GM21723 (cell line): Measurements from ENCODE around the gene GMPS.
"Not testable (repeated sequence)": the region's sequence is repeated elsewhere in the genome, so short reads cannot be mapped to it uniquely, and the experiment has no call there.

Source experiments
- ATAC-seq: cut with Tn5 transposase; IDR thresholded peaks from one replicate; pipeline ENCODE4 v1.9.1; 2021; ENCODE audit warnings: mild to moderate bottlenecking, moderate library complexity; ENCODE audit not compliant: unreplicated experiment

Gene GMPS

GRCh38 chr3:155934230-155934629 is 63.8 kb downstream of the GMPS start:
- ATAC-seq: no peak

GRCh38 chr3:155938409-155938808 is 68.0 kb downstream of the GMPS start:
- no peak for ATAC-seq

- ATAC-seq: no peak
Observed at GRCh38 chr3:155941354-155941753, 70.9 kb downstream of the GMPS start.

- no peak for ATAC-seq
Observed at GRCh38 chr3:155944081-155944480, 73.6 kb downstream of the GMPS start.

- no peak for ATAC-seq
Observed at GRCh38 chr3:155946178-155946577, 75.7 kb downstream of the GMPS start.

GRCh38 chr3:155948476-155948875 is 78.0 kb downstream of the GMPS start:
- no peak for ATAC-seq

- ATAC-seq: no peak
Observed at GRCh38 chr3:155949453-155950217, 79.2 kb downstream of the GMPS start.

GRCh38 chr3:155956508-155957411 is 86.3 kb downstream of the GMPS start:
- ATAC-seq: no peak

- ATAC-seq: no peak
Observed at GRCh38 chr3:155957412-155957880, 87.0 kb downstream of the GMPS start.

- no peak for ATAC-seq
Observed at GRCh38 chr3:155958676-155959075, 88.2 kb downstream of the GMPS start.

GRCh38 chr3:155960060-155960459 is 89.6 kb downstream of the GMPS start:
- no peak for ATAC-seq

GRCh38 chr3:155961044-155961443 is 90.6 kb downstream of the GMPS start:
- ATAC-seq: not testable (repeated sequence)

- no peak for ATAC-seq
Observed at GRCh38 chr3:155963570-155963969, 93.1 kb downstream of the GMPS start.

GRCh38 chr3:155970398-155970797 is 99.9 kb downstream of the GMPS start:
- ATAC-seq: no peak

- peak; percentile 72 for ATAC-seq
Observed at GRCh38 chr3:155972885-155973584, 102.6 kb downstream of the GMPS start.

- no peak for ATAC-seq
Observed at GRCh38 chr3:155978324-155978723, 107.9 kb downstream of the GMPS start.

- ATAC-seq: no peak
Observed at GRCh38 chr3:155979746-155980145, 109.3 kb downstream of the GMPS start.

GRCh38 chr3:155981669-155982068 is 111.2 kb downstream of the GMPS start:
- ATAC-seq: no peak

GRCh38 chr3:155983834-155984474 is 113.5 kb downstream of the GMPS start:
- ATAC-seq: no peak

GRCh38 chr3:155984791-155985417 is 114.5 kb downstream of the GMPS start:
- no peak for ATAC-seq
